ENCODE results near the gene PAPOLB.

Gene PAPOLB

DNA sequence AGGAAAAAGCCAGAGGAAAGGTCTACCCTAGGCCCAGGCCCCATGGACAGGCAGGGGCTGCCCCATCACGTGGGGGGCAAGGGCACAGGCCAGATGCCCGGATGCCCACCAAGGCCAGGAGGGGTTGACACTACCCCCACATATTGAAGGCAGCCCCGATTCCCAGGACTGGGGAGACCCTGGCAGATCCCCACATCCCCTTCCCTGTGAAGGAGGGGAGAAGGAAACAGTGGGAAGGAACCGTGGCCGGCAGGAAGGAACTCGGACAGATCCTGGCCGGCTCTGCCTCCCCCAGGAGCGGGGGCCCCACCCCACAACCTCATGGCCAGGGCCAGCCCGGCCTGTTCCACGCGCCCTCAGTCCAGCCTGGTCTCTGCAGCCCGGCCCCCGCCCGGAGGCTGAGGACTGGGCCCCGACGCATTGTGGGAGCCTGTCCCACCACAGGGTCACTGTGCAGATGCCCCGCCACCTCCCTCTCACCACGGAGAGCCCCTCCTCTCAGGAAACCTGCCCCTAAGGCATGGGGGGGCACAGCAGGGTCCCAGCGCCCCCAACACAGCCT, 41.3 kb downstream of the PAPOLB start:
- DNase-seq = no peak

GRCh38 chr7:4819560-4820404, 42.0 kb downstream of the PAPOLB start:
- DNase-seq = no peak

GRCh38 chr7:4818000-4818794, 43.6 kb downstream of the PAPOLB start:
- no peak for DNase-seq

DNA sequence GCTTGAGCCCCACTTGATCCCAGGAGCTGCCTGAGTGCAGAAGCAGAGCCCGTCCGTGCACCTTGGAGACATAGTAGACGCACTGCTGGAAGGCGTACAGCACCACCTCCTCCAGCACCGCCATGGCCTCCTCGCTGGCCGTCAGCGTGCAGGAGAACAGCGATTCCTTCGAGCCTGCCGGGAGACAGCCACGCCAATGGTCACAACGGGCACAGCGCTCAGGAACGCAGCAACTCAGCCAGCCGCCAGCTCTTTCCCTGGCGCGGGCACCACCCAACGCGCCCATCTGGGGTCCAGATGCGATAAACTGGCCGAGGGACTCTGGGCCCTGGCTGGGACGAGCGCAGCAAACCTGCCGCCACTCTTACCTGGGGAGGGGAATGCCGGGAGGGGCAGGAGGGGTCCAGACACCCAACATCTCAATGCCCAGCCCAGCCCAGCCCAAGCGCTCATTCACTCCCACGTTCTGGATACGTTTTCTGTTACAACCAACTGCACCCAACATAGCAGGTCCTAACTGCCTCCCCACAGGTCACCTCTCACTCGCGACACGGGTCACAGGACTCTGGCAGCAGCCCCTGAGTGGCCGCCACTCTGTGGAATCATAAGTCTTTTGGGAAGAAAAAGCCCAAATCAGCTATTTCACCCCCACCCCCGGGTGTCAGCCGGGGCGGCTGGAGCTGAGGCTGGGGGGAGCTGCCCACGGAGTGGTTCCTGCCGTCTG, 44.5 kb downstream of the PAPOLB start:
- DNase-seq = no peak

- DNase-seq = no peak
These were observed 45.3 kb downstream of the PAPOLB start for GRCh38 chr7:4816419-4817080.

DNA sequence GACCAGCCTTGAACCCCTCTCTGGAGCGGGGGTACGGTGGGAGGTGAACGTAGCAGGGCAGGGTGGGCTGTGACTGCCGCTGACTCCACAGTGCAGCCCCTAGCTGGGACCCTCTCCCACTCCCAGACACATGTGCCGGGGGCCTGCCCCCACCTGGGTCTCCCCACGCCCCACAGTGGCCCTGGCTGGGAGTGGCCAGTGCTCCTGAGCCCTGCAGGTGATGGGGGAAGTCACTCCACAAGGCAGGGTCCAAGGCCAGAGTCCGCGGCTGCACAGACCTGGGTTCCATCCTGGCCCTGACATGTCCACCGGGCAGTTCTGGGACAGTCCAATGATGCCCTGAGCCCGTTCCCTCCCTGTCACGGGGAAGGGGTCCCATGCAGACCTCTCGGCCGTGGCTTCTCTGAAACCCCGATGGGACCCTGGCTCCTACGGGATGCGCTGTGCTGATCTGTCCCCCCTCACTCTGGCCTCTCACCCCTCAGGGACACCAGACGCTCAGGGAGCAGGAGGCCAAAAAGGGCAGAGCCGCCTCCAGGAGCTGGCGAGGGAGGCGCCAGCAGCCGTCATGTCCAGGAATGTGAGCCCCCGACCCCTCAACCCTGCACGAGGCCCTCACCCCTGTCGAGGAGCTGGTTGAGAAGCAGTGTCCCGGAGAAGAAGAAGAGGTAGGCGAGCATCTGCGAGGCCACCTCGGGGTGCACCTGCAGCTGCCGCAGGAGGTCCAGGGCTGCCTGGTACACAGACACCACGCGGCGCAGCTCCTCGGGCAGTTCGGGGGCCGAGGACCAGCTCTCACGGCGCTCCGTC, 46.0 kb downstream of the PAPOLB start:
- no peak for DNase-seq

DNA sequence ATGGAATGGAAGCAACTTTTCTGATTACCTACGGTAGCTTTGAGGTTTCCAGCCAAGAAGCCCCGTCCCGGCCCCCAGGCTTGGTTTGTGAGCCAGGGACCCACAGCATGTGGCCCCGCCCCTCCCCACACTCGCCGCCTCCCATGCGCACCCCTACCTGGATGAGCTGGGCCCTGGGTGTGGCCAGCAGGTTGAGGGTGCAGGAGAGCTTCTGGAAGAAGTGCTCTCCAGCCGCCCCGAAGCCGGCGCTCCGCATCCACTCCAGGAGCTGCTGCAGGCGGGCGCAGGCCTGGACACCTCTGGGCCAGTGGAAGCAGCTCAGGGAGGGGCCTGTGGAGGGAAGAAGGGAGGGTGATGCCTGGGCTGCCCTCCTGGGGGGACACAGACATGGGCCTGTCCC, 46.7 kb downstream of the PAPOLB start:
- DNase-seq = no peak

GRCh38 chr7:4814433-4814832, 47.4 kb downstream of the PAPOLB start:
- no peak for DNase-seq

- DNase-seq = no peak
These were observed 52.2 kb downstream of the PAPOLB start for GRCh38 chr7:4809666-4810065.

DNA sequence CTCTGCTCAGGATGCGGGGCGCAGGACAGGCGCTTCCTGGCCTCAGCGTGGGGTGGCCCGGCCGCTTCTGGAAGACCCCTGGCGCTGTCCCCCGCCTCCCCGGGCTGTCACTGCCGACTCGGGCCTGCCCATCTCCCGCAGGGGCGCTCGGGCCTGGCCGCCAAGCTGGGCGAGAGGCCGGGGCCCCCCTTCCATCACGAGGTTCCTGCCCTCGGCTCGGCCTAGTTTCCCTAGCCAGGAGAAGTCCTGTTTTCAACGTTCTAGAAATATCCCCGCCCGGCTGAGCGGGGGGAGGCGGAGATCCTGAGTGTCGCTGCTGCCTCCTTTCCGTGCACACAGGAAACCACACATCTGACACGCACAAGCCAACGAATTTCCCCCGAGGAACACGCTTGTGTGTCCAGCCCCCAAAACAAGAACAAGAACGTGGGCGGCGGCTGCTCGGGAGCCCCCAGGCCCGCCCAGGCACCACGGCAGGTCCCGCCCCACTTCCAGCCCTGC, 52.7 kb downstream of the PAPOLB start:
- no peak for DNase-seq

GRCh38 chr7:4808565-4808964, 53.3 kb downstream of the PAPOLB start:
- no peak for DNase-seq

DNA sequence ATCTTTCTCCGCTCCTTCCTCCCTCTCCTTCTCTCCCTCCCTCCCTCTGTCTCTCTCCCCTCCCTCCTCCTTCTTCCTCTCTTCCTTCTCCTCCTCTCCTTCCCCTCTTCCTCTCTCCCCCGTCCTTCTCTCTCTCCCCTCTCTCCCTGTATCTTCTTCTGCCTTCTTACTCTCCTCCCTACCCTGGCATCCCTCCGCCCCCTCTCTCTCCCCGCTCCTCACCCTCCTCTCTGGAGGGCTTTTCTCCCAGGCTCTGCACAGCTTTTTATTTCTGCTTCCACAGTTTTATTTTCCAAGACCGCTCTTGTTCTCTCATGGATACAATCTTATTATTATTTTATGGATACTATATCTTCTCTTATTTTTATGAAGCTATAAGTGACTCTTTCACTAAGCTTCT, 53.8 kb downstream of the PAPOLB start:
- DNase-seq = no peak
